LNCAP (cell line): ENCODE data around the gene TSPAN9.

Experiments
- TF ChIP-seq, protein P1 (sequence below): fragments of 450-650 bp; IDR thresholded peaks from 2 replicates; pipeline ENCODE4 v1.5.1; 2017; ENCODE audit warnings: mild to moderate bottlenecking

Gene TSPAN9

DNA sequence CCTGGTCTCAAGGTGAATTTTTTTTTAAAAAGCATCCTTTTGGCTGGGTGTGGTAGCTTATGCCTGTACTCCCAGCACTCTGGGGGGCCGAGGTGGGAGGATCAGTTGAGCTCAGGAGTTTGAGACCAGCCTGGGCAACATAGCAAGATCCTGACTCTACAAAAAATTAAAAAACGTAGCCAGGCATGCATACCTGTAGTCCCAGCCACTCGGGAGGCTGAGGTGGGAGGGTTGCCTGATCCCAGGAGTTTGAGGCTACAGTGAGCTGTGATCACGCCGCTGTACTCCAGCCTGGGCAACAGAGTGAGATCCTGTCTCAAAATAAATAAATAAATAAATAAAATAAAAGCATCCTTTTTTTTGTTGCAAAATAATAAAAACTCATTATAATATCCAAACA is 12.4 kb downstream of the TSPAN9 start:
- TF ChIP-seq, protein P1, sequence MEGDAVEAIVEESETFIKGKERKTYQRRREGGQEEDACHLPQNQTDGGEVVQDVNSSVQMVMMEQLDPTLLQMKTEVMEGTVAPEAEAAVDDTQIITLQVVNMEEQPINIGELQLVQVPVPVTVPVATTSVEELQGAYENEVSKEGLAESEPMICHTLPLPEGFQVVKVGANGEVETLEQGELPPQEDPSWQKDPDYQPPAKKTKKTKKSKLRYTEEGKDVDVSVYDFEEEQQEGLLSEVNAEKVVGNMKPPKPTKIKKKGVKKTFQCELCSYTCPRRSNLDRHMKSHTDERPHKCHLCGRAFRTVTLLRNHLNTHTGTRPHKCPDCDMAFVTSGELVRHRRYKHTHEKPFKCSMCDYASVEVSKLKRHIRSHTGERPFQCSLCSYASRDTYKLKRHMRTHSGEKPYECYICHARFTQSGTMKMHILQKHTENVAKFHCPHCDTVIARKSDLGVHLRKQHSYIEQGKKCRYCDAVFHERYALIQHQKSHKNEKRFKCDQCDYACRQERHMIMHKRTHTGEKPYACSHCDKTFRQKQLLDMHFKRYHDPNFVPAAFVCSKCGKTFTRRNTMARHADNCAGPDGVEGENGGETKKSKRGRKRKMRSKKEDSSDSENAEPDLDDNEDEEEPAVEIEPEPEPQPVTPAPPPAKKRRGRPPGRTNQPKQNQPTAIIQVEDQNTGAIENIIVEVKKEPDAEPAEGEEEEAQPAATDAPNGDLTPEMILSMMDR: no peak

DNA sequence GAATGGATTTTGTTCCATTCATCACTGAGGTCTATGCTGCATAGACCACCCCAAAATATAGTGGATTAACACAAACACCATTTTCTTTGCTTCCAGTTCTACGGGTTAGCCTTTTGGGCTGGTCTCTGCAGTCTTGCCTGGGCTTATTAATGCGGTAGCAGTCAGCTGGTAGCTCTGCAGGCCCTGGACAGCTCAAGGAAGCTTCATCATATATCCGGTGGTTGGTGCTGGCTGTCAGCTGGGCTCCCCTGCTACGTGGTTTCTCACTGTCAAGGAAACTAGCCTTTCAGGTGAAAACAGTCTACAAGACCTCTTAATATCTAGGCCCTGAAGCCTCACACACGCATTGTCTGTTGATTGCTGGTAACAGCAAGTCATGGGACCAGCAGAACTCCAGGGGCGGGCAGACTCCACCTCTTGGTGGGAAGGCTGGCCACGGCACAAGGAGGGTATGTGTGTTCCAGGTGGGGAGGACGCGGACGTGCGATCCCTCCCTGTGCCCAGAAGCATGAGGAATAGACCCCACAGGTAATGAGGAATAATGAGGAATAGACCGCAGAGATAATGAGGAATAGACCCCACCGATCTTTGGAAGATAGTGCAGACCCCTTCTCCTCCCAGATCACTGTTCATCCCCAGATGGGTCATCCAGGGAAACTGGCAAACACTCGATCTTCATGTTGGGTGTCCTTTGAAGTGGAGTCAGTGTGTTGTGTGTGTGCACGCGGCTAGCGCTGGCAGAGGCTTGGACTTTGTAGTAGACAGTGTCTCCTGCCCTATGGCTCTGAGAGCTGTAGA is 13.3 kb downstream of the TSPAN9 start:
- TF ChIP-seq, protein P1: no peak

DNA sequence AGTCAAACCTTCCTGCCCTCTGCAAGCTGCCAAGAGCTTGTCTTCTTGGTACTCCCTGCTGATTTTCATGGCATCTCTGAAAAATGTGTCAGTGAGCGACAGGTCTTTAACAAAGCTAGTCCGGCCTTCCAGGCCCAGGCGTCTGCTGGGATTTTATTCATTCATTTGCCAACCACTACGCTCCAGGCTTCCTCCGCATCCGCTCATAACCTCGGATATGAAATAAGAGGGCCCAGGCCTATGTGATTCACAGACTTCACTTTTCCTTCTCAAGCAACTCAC is 13.8 kb downstream of the TSPAN9 start:
- TF ChIP-seq, protein P1: no peak

DNA sequence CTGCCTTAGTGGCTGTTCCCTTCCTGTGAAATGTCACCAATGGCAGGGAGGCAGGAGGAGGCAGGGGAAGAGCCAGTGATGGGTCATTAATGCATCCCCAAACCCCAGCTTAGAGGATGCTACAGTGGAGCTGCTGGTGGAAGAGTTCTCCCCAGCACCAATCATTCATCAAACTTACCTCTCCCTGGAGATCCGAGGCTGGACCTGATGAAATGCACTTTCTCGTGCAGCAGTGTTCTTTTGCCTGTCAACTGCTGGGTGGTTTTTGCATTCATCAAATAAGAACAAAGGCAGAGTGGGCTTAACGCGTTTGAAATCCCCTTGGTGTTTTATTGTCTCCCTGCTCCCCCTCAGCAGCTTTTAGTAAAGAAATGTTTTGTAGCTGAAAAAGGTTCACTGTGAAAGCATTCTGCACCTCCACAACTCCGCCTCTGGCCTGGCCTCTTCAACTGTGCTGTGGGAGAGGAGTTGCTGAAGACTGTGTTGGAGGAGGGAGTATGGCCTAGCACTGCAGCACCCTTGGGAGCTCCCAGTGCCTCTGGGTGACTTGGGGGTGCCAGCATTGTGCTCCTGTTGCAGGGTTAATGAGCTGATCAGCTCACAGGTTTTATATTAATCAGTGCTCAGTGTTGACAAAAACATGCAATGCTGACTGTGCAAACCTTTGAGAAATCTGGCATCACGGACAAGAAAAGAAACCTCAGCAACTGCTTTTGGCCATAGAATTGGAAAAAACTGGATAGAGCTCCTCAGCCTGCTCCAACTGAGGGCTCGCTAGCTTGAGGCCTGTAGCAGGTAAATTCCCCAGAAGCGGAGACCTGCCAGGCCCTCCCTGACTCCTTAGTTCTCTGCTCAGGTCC is 14.4 kb downstream of the TSPAN9 start:
- TF ChIP-seq, protein P1: no peak

DNA sequence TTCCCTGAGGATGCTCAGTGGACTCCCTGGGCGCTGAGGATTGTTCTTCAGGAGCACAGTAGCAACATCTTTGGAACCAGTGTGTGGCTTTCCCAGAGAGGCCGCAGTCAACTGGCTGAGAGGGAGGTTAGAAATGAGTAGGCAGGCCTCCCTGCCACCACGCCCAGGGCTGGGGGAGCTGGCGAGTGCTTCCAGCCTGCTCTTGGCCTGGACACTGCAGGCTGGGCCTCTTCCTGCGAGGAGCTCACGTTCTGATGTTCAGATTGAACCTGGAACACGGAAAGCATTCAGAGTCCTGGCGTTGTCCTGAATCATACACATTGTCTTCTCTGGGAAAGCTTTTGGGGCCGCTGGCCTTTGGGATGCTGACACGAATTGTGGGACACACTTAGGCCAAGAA is 15.6 kb downstream of the TSPAN9 start:
- TF ChIP-seq, protein P1: no peak

DNA sequence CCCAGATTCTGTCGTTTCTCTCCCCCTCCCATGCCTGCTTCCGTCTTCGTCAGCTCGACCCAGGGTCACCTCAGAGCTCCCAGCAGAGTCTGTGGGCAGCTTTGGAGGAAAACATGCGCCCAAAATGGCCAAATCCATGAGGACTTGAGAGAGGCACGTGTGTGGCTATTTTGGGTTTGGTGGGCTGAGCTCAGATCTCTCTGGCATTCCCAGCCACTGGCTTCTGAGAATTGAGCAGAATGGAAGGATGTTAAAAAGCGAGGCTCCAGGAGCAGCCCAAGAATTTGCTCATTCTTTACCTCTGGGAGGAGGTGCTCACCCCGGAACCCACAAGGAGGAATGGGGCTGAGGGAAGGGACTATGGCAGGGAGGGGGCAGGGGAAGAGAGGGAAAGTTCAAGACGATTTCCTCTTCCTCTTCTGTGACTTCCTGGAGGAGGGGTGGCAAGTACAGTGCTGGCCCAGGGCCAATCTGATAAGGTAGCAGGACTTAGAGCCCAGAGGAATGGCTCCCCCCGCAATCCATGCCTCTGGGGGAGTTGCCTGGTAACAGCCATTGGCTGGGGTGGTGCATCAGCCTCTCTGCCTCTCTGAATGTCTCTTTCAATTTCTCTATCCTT is 20.1 kb downstream of the TSPAN9 start:
- TF ChIP-seq, protein P1: no peak

DNA sequence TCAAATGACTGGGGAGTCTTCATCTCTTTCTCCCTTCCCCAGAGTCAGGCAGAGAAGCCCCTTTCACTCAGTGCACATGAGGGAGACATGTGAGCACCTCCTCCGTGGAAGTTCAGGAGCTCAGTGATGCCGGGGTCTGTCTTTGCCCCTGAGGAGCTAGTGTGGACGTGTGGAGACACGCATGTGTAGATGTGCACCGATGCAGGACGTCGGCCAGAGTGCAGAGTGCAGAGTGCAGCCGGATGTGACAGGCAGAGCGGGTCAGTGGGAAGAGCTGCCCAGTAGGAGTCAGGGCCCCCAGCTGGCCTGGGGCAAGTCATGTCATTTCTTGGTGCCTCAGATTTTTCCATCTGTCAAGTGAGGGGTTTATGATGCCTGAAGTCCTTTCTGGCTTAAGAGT is 20.7 kb downstream of the TSPAN9 start:
- TF ChIP-seq, protein P1: no peak
